Kidney epithelial cell (primary cell): ENCODE results near the gene COL27A1. TPM values are rescaled to one million over a fixed set of nuclear protein-coding genes. Genes with fewer than 3 reads are reported as not detected.

Experiments
- DNase-seq: peaks from one replicate; pipeline ENCODE4 v3.0.0-alpha.2; 2010; ENCODE audit warnings: low read depth
- H3K27me3 ChIP-seq: 2 replicates; pipeline ENCODE4 v1.6.0; 2011; ENCODE audit warnings: low read length; ENCODE audit not compliant: control insufficient read depth, insufficient read depth
- H3K36me3 ChIP-seq: 2 replicates; pipeline ENCODE4 v1.5.1; 2011; ENCODE audit warnings: low read length; ENCODE audit not compliant: control insufficient read depth, insufficient read depth
- H3K4me3 ChIP-seq: 2 replicates; pipeline ENCODE4 v1.5.1; 2011; ENCODE audit warnings: low read depth, mild to moderate bottlenecking, control low read depth, low read length
- total RNA-seq: library from RNA; depleted of rRNA; stranded (reverse); fragments of >200 nt; gene quantifications from 2 replicates; pipeline ENCODE4 v1.2.3, GENCODE V29; 2015
- TF ChIP-seq, protein P1 (sequence below): IDR thresholded peaks from 2 replicates; pipeline ENCODE4 v1.5.1; 2011; ENCODE audit warnings: mild to moderate bottlenecking, moderate library complexity, low read length, control low read depth, inconsistent platforms; ENCODE audit not compliant: insufficient read depth, poor library complexity, severe bottlenecking

COL27A1 gene
- total RNA-seq, 1 donor from 2014 or later = 8.4 TPM

DNA sequence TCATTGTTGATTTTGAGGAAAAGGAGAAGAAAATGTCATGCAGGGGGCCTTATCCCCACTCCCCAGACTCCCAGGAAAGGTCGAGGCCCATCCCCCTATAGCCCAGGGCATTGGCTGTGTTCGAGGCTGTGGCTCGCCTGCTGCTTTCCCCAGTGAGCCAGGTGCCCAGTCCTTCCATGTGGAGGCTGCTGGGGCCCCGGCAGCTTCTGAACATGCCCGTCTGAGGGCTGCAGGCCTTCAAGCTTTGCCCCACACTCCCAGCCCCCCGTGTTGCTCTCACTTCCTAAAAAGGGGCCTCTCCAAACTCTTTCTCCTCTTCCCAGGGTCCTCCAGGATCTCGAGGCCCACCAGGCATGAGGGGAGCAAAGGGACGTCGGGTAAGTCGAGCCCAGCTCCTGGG is 102.9 kb downstream of the COL27A1 start:
- no peaks in the 10 kb centered on the region for H3K27me3 ChIP-seq
- no peak for DNase-seq
- no peaks in the 10 kb centered on the region for H3K36me3 ChIP-seq
- no peak overlapping the region for H3K4me3 ChIP-seq
- TF ChIP-seq, protein P1, sequence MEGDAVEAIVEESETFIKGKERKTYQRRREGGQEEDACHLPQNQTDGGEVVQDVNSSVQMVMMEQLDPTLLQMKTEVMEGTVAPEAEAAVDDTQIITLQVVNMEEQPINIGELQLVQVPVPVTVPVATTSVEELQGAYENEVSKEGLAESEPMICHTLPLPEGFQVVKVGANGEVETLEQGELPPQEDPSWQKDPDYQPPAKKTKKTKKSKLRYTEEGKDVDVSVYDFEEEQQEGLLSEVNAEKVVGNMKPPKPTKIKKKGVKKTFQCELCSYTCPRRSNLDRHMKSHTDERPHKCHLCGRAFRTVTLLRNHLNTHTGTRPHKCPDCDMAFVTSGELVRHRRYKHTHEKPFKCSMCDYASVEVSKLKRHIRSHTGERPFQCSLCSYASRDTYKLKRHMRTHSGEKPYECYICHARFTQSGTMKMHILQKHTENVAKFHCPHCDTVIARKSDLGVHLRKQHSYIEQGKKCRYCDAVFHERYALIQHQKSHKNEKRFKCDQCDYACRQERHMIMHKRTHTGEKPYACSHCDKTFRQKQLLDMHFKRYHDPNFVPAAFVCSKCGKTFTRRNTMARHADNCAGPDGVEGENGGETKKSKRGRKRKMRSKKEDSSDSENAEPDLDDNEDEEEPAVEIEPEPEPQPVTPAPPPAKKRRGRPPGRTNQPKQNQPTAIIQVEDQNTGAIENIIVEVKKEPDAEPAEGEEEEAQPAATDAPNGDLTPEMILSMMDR = no peak

DNA sequence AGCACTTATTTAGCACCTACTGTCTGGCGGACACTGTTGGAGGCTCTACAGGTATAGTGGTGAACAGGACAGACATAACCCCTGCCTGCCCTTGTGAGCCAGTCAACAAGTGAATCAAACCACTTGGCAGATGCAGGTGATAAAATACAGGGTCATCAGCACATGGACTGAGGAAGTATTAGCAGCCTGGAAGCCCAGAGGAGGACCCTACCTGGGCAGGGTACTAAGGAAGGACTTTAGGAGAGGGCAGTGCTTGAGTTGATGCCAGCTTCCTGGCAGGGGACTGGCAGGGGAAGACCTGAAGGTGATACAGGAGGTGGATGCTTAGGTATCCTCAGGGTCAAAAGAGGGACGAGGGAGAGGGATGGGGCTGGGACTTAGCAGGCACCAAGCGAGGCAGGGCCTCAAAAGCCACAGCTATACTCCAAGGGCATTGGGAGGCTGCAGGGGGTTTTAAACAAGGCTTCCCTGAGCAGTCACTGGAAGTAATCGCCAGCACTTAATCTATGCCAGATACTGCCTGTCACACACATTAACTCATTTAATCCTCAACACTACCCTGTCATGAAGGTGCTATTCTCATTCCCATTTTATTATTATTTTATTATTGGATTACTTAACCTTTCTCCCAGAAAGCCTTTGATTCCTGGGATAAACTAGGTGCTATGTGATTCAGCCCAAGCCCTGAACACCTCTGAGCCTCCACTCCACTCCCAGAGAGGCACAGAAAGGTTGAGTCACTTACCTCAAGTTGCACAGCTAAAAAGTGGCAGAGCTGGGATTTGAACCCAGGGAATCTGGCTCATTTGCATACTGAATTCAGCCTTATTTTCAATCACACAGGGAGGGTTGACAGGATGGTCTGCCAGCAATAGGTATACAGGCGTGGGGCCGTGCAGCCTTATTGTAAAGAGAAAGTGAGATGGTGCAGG is 103.8 kb downstream of the COL27A1 start:
- Histone ChIP-seq H3K27me3 (no peaks in the 10 kb centered on the region), H3K36me3 (no peaks in the 10 kb centered on the region), H3K4me3 (no peak overlapping the region)
- TF ChIP-seq, protein P1 = no peak
- no peak for DNase-seq

DNA sequence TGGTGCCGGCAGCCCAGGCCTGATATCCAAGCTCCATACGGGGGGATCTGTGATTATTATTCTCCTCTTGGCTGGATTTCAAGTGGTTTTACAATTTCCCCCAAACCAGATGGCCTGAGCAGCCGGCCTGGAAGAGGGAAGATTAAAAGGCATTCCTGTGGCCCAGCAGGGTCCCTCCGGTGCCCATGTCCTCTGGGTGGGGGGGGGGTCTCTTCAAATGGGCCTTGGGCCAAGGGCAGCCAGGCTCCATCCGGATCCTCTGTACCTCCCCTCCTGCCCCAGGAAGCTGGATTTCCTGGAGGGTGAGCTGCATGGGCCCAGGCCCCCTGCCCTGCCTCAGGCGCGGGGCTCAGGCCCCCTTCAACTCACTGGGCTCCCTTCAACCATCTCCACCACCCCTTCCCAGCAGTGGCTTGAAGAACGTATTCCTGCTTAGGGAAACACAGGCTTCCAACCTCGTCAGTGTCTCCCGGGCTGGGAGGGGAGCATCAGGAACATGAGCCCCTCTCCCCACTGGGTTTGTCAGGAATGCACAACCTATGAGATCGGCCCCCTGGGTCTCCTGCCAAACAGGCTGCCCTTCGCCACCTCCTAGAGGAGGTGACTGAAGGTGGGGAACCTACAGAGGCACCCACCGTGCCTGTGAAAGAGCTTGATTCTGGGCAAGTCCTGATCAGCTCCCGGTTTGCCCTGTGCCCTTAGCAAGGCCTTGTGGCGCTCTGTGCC is 104.6 kb downstream of the COL27A1 start:
- TF ChIP-seq, protein P1 = no peak
- Histone ChIP-seq H3K4me3 (no peak overlapping the region), H3K36me3 (no peaks in the 10 kb centered on the region), H3K27me3 (no peaks in the 10 kb centered on the region)
- DNase-seq = no peak

DNA sequence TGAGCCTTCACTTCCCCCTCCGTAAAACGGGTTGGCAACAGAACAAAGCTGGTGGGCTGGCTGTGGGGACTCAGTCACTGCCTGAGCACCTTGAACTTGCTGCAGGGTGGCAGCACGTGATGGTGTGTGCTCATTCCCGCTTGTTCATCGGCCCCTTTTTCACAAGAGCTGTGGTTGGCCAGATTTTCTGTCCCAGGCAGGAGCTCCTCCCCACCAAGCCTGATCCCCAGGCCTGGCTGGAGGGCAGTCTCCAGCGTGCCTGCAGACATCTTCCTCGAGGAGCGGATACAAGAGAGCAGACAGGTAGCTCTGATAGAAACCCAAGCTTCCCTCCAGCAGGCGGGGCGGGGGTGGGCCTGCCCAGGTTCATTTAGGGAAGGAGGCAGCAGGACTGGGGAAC is 105.7 kb downstream of the COL27A1 start:
- H3K36me3 ChIP-seq = no peaks in the 10 kb centered on the region
- TF ChIP-seq, protein P1 = no peak
- no peaks in the 10 kb centered on the region for H3K27me3 ChIP-seq
- no peak for DNase-seq
- H3K4me3 ChIP-seq = no peak overlapping the region

DNA sequence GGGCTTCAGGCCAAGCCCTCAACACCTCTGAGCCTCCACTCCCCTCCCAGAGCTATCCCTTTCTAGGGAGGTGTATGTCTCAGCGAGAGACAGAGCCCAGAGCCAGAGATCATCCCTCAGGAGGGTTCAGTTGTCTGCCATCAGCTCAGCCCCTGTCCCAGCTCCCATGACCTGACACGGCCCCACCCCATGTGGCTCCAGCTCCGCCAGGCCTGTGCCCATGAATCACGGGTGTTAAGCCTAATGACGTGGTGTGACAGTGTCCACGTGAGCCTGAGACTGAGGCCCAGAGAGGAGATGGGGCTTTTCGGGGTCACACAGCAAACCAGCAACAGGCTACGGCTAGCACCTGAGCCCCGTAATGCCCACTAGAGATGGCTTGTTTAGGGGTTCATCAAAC is 106.7 kb downstream of the COL27A1 start:
- Histone ChIP-seq H3K36me3 (no peaks in the 10 kb centered on the region), H3K4me3 (no peak overlapping the region), H3K27me3 (no peaks in the 10 kb centered on the region)
- no peak for DNase-seq
- TF ChIP-seq, protein P1 = no peak
